GM19043 (cell line): ENCODE data around the gene CAMK2B.

Source experiments
- ATAC-seq: cut with Tn5 transposase; IDR thresholded peaks from one replicate; pipeline ENCODE4 v1.9.1; 2021; ENCODE audit warnings: low read depth; ENCODE audit not compliant: unreplicated experiment

CAMK2B gene

GRCh38 chr7:44259547-44260457 lies 65.6 kb downstream of the CAMK2B start:
- no peak for ATAC-seq

- ATAC-seq: no peak
These were observed 66.4 kb downstream of the CAMK2B start for GRCh38 chr7:44258865-44259546.

GRCh38 chr7:44258423-44258760 lies 67.0 kb downstream of the CAMK2B start:
- no peak for ATAC-seq

GRCh38 chr7:44257618-44258422 lies 67.6 kb downstream of the CAMK2B start:
- ATAC-seq: peak; percentile 89

- ATAC-seq: no peak
These were observed 68.2 kb downstream of the CAMK2B start for GRCh38 chr7:44257213-44257612.

- ATAC-seq: no peak
These were observed 68.9 kb downstream of the CAMK2B start for GRCh38 chr7:44256459-44256858.

- no peak for ATAC-seq
These were observed 73.5 kb downstream of the CAMK2B start for GRCh38 chr7:44251881-44252280.

GRCh38 chr7:44251269-44251668 lies 74.1 kb downstream of the CAMK2B start:
- ATAC-seq: no peak

- ATAC-seq: no peak
These were observed 75.7 kb downstream of the CAMK2B start for GRCh38 chr7:44249639-44250234.

GRCh38 chr7:44247868-44248651 lies 77.3 kb downstream of the CAMK2B start:
- ATAC-seq: no peak

- no peak for ATAC-seq
These were observed 78.8 kb downstream of the CAMK2B start for GRCh38 chr7:44246396-44247113.

GRCh38 chr7:44244282-44244681 lies 81.1 kb downstream of the CAMK2B start:
- no peak for ATAC-seq

GRCh38 chr7:44242091-44242490 lies 83.3 kb downstream of the CAMK2B start:
- ATAC-seq: no peak

GRCh38 chr7:44240983-44241510 lies 84.3 kb downstream of the CAMK2B start:
- peak; percentile 79 for ATAC-seq

- ATAC-seq: no peak
These were observed 85.0 kb downstream of the CAMK2B start for GRCh38 chr7:44240376-44240775.

- no peak for ATAC-seq
These were observed 86.0 kb downstream of the CAMK2B start for GRCh38 chr7:44239361-44239760.

GRCh38 chr7:44238116-44238695 lies 87.2 kb downstream of the CAMK2B start:
- ATAC-seq: no peak

- ATAC-seq: no peak
These were observed 87.7 kb downstream of the CAMK2B start for GRCh38 chr7:44237696-44238095.

GRCh38 chr7:44236333-44236728 lies 89.1 kb downstream of the CAMK2B start:
- ATAC-seq: no peak
